HepG2 (cell line): ENCODE measurements around the gene LSM2. TPM values are rescaled to one million over a fixed set of nuclear protein-coding genes. Genes with fewer than 3 reads are reported as not detected.

Source experiments
- ARNTL ChIP-seq: sonication (generic); formaldehyde crosslinking; IDR thresholded peaks from 2 replicates; pipeline ENCODE4 v1.4.0; 2020; ENCODE audit warnings: mild to moderate bottlenecking, missing genetic modification reagents
- ATM ChIP-seq: fragments of 450-650 bp; IDR thresholded peaks from 2 replicates; pipeline ENCODE4 v1.7.1; 2017; ENCODE audit warnings: mild to moderate bottlenecking, borderline replicate concordance
- FLYWCH1 ChIP-seq: sonication (generic); formaldehyde crosslinking; IDR thresholded peaks from 2 replicates; pipeline ENCODE4 v1.8.1; 2023; ENCODE audit warnings: mild to moderate bottlenecking, missing genetic modification reagents
- HMG20B ChIP-seq: conservative IDR thresholded peaks from 2 replicates; pipeline ENCODE4 v1.6.1; 2016; ENCODE audit warnings: missing genetic modification reagents, missing compliant biosample characterization
- HNRNPL ChIP-seq: fragments of 200-400 bp; formaldehyde crosslinking; IDR thresholded peaks from 2 replicates; pipeline ENCODE4 v1.6.1; 2017; ENCODE audit warnings: mild to moderate bottlenecking, low read depth, low read length
- KDM5A ChIP-seq: fragments of 200-600 bp; sonication (generic); IDR thresholded peaks from 2 replicates; pipeline ENCODE4 v1.7.0; 2018; ENCODE audit warnings: antibody characterized with exemption, mild to moderate bottlenecking, low read length, borderline replicate concordance
- MED13 ChIP-seq: sonication (generic); formaldehyde crosslinking; IDR thresholded peaks from 2 replicates; pipeline ENCODE4 v1.5.0; 2020; ENCODE audit warnings: missing genetic modification reagents
- NFE2L1 ChIP-seq: sonication (generic); formaldehyde crosslinking; IDR thresholded peaks from 2 replicates; pipeline ENCODE4 v1.4.0; 2020; ENCODE audit warnings: missing genetic modification reagents, mild to moderate bottlenecking, borderline replicate concordance
- NFRKB ChIP-seq: fragments of 450-650 bp; IDR thresholded peaks from 2 replicates; pipeline ENCODE4 v1.6.1; 2017
- NPAS2 ChIP-seq: sonication (generic); formaldehyde crosslinking; IDR thresholded peaks from 2 replicates; pipeline ENCODE4 v1.8.0; 2022; ENCODE audit warnings: mild to moderate bottlenecking, missing genetic modification reagents, borderline replicate concordance
- RFXAP ChIP-seq: sonication (generic); formaldehyde crosslinking; IDR thresholded peaks from 2 replicates; pipeline ENCODE4 v1.4.0; 2020; ENCODE audit warnings: missing genetic modification reagents, borderline replicate concordance
- SAFB2 ChIP-seq: sonication (generic); formaldehyde crosslinking; IDR thresholded peaks from 2 replicates; pipeline ENCODE4 v1.5.1; 2020; ENCODE audit warnings: missing genetic modification reagents, low read depth, mild to moderate bottlenecking, borderline replicate concordance
- SMAD9 ChIP-seq: sonication (generic); formaldehyde crosslinking; IDR thresholded peaks from 2 replicates; pipeline ENCODE4 v1.5.1; 2020; ENCODE audit warnings: mild to moderate bottlenecking, missing genetic modification reagents
- SP5 ChIP-seq: IDR thresholded peaks from 2 replicates; pipeline ENCODE4 v1.6.1; 2016; ENCODE audit warnings: low read depth, borderline replicate concordance
- SRSF9 ChIP-seq: fragments of 200-400 bp; formaldehyde crosslinking; IDR thresholded peaks from 2 replicates; pipeline ENCODE4 v1.6.1; 2018; ENCODE audit warnings: borderline replicate concordance, mild to moderate bottlenecking, low read depth, low read length; ENCODE audit not compliant: insufficient read depth, poor library complexity, severe bottlenecking
- TBL1XR1 ChIP-seq: fragments of 150-350 bp; IDR thresholded peaks from 2 replicates; pipeline ENCODE4 v1.6.1; 2014; ENCODE audit warnings: borderline replicate concordance, low read length; ENCODE audit not compliant: partially characterized antibody
- TEAD2 ChIP-seq: sonication (generic); formaldehyde crosslinking; IDR thresholded peaks from 2 replicates; pipeline ENCODE4 v1.9.0; 2021; ENCODE audit warnings: missing genetic modification reagents
- TEAD3 ChIP-seq: optimal IDR thresholded peaks from 2 replicates; pipeline ENCODE3; 2016; ENCODE audit warnings: borderline replicate concordance
- TGIF2 ChIP-seq: IDR thresholded peaks from 2 replicates; pipeline ENCODE4 v1.6.1; 2016; ENCODE audit warnings: control low read depth, missing compliant biosample characterization
- ZBTB20 ChIP-seq: sonication (generic); formaldehyde crosslinking; IDR thresholded peaks from 2 replicates; pipeline ENCODE4 v1.8.1; 2023; ENCODE audit warnings: missing genetic modification reagents, low read depth, mild to moderate bottlenecking, borderline replicate concordance
- ZFP36L2 ChIP-seq: sonication (generic); formaldehyde crosslinking; IDR thresholded peaks from 2 replicates; pipeline ENCODE4 v1.4.0; 2020; ENCODE audit warnings: missing genetic modification reagents
- ZNF207 ChIP-seq: fragments of 450-650 bp; IDR thresholded peaks from 2 replicates; pipeline ENCODE4 v1.6.1; 2016; ENCODE audit warnings: antibody characterized with exemption, borderline replicate concordance
- ZNF335 ChIP-seq: sonication (generic); formaldehyde crosslinking; IDR thresholded peaks from 2 replicates; pipeline ENCODE4 v1.4.0; 2020; ENCODE audit warnings: missing genetic modification reagents
- ZNF343 ChIP-seq: sonication (generic); formaldehyde crosslinking; IDR thresholded peaks from 2 replicates; pipeline ENCODE4 v1.4.0; 2020; ENCODE audit warnings: mild to moderate bottlenecking, missing genetic modification reagents
- ZNF564 ChIP-seq: sonication (generic); formaldehyde crosslinking; IDR thresholded peaks from 2 replicates; pipeline ENCODE4 v1.8.1; 2023; ENCODE audit warnings: mild to moderate bottlenecking, missing genetic modification reagents
- ZNF749 ChIP-seq: sonication (generic); formaldehyde crosslinking; IDR thresholded peaks from 2 replicates; pipeline ENCODE4 v1.8.0; 2022; ENCODE audit warnings: mild to moderate bottlenecking, missing genetic modification reagents, moderate library complexity, borderline replicate concordance
- ZNF776 ChIP-seq: sonication (generic); formaldehyde crosslinking; IDR thresholded peaks from 2 replicates; pipeline ENCODE4 v1.4.0; 2020; ENCODE audit warnings: mild to moderate bottlenecking, missing genetic modification reagents
- ZNF792 ChIP-seq: IDR thresholded peaks from 2 replicates; pipeline ENCODE4 v1.6.1; 2016
- ZNF883 ChIP-seq: sonication (generic); formaldehyde crosslinking; IDR thresholded peaks from 2 replicates; pipeline ENCODE4 v1.5.1; 2020; ENCODE audit warnings: mild to moderate bottlenecking, missing genetic modification reagents; ENCODE audit errors: not compliant biosample characterization
- ZSCAN21 ChIP-seq: sonication (generic); formaldehyde crosslinking; IDR thresholded peaks from 2 replicates; pipeline ENCODE4 v1.8.0; 2022; ENCODE audit warnings: mild to moderate bottlenecking, missing genetic modification reagents, moderate library complexity, borderline replicate concordance
- ZSCAN22 ChIP-seq: sonication (generic); formaldehyde crosslinking; IDR thresholded peaks from 2 replicates; pipeline ENCODE4 v1.4.0; 2020; ENCODE audit warnings: mild to moderate bottlenecking, missing genetic modification reagents
- polyA plus RNA-seq, 8 experiments: library from polyadenylated mRNA; depleted of rRNA in 3 of 8; stranded (reverse) in 7 of 8; unstranded in 1 of 8; fragments of >200 nt; fragmentation: Illumina TruSeq in 4 of 8; extraction: Trizol in 4 of 8; gene quantifications; 2 replicates each; pipeline versions ENCODE4 v1.2.1 to v1.2.3, GENCODE V29; 2011 to 2016; ENCODE audit warnings: low read depth in 4 of 8, missing spikeins in 1 of 8, mixed read lengths in 1 of 8; ENCODE audit not compliant: insufficient read depth in 1 of 8
- total RNA-seq, 5 experiments: library from RNA; depleted of rRNA; stranded (reverse); fragments of >200 nt; fragmentation: Illumina TruSeq; extraction: Trizol; gene quantifications; 2 replicates each; pipeline ENCODE4 v1.2.3, GENCODE V29; 2016; ENCODE audit warnings: low read depth in 1 of 5
- TF ChIP-seq, protein P1 (sequence below): IDR thresholded peaks from 2 replicates; pipeline ENCODE4 v1.6.1; 2012; ENCODE audit warnings: low read depth, low read length, improper control_type of control experiment

The LSM2 gene
- total and polyA plus RNA-seq, 2 of the 13 experiments (the other 11 are each of a cell fraction or from before 2014, with no cell fraction given), result 69.4 to 90.5 TPM

DNA sequence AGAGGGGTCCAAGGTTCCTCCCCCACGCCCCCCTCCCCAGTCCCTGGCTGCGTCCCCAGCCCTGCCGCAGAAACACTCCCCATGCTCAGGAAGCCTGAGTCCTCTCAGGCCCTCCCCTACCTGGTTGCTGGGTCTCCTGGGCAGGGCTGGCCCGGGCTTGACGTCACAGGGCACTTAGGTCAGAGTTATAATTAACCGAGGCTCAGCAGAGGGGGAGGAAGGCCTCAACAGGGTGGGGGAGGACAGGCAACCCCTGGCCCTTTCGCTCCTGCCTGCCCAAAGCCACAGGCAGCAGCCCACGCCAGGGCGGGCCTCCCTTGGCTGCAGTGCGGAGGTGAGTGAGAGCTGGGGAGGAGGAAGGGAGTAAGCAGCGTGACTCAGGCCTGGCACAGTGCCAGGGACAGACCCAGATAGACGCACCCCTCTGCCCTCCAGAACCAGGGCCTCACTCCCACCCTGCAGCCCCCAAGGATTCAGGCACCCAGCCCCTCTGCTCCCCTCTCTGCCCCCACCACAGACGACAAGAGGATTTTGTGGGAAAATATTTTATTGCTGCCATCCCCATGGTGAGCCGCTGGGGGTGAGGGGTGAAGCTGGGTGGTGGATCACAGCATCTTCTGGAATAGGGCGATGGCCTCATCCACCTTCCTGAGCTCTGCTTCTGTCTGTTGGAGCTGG, 29.6 kb downstream of the LSM2 start, which contains the start of gene VWA7 (continued):
- TF ChIP-seq HMG20B (CRISPR knock-in tag), result peak; percentile 75
- no peak for TF ChIP-seq ZNF749 (CRISPR knock-in tag)
- no peak for TF ChIP-seq ZNF776 (CRISPR knock-in tag)
- peak; percentile 57 for TF ChIP-seq TEAD3
- no peak for TF ChIP-seq SMAD9
- TF ChIP-seq ATM, result no peak
- no peak for TF ChIP-seq TEAD2 (CRISPR knock-in tag)
- TF ChIP-seq SRSF9, result no peak
- TF ChIP-seq HNRNPL, result 0 out of 2 replicates have a peak, but pooled peaks have one; percentile 81
- TF ChIP-seq ZNF335 (CRISPR knock-in tag), result peak; percentile 98
- no peak for TF ChIP-seq SAFB2 (CRISPR knock-in tag)
- no peak for TF ChIP-seq KDM5A
- TF ChIP-seq, protein P1, sequence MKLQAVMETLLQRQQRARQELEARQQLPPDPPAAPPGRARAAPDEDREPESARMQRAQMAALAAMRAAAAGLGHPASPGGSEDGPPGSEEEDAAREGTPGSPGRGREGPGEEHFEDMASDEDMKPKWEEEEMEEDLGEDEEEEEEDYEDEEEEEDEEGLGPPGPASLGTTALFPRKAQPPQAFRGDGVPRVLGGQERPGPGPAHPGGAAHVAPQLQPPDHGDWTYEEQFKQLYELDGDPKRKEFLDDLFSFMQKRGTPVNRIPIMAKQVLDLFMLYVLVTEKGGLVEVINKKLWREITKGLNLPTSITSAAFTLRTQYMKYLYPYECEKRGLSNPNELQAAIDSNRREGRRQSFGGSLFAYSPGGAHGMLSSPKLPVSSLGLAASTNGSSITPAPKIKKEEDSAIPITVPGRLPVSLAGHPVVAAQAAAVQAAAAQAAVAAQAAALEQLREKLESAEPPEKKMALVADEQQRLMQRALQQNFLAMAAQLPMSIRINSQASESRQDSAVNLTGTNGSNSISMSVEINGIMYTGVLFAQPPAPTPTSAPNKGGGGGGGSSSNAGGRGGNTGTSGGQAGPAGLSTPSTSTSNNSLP, result 0 out of 2 replicates have a peak, but pooled peaks have one; percentile 10
- TF ChIP-seq NFE2L1 (CRISPR knock-in tag), result peak; percentile 58; the same call in 1 of the 2 replicates
- TF ChIP-seq ARNTL (CRISPR knock-in tag), result no peak
- no peak for TF ChIP-seq ZNF207
- peak; percentile 75; the same call in 1 of the 2 replicates for TF ChIP-seq SP5
- TF ChIP-seq NFRKB, result no peak
- TF ChIP-seq ZNF792, result 0 out of 2 replicates have a peak, but pooled peaks have one; percentile 52
- no peak for TF ChIP-seq ZSCAN22 (CRISPR knock-in tag)
- TF ChIP-seq NPAS2 (CRISPR knock-in tag), result no peak
- TF ChIP-seq MED13 (CRISPR knock-in tag), result no peak
- no peak for TF ChIP-seq ZNF343 (CRISPR knock-in tag)
- TF ChIP-seq FLYWCH1 (CRISPR knock-in tag), result no peak
- TF ChIP-seq TGIF2 (CRISPR knock-in tag), result no peak; the same call in 1 of the 2 replicates
- TF ChIP-seq ZSCAN21 (CRISPR knock-in tag), result peak; percentile 35; the same call in 1 of the 2 replicates
- TF ChIP-seq ZNF883, result peak; percentile 14
- TF ChIP-seq TBL1XR1, result no peak
- TF ChIP-seq ZFP36L2 (CRISPR knock-in tag), result no peak
- 0 out of 2 replicates have a peak, but pooled peaks have one; percentile 22 for TF ChIP-seq ZNF564
- no peak for TF ChIP-seq RFXAP
- TF ChIP-seq ZBTB20 (CRISPR knock-in tag), result peak; percentile 38; the same call in 1 of the 2 replicates
